Measurements from ENCODE around the gene RUBCN. TPM values are rescaled to one million over a fixed set of nuclear protein-coding genes. Genes with fewer than 3 reads are reported as not detected.
"Not testable (repeated sequence)": the region's sequence is repeated elsewhere in the genome, so short reads cannot be mapped to it uniquely, and the experiment has no call there.

The RUBCN gene
- total RNA-seq, 2 experiments from 2014 or later, result 32.9 to 33.3 TPM

- peak; percentile 35 for DNase-seq
- intact Hi-C loops (cut with micrococcal nuclease); H3K27ac Mint-ChIP-seq; POLR2A ChIA-PET; H3K9me3 Mint-ChIP-seq; H3K36me3 Mint-ChIP-seq; CTCF ChIA-PET; H3K27me3 Mint-ChIP-seq: not testable (repeated sequence)
- Mint-ChIP-seq H3K4me3 (peak overlapping the region; percentile 51), H3K4me1 (ENCODE audit: low read depth) (peaks cover 23% of the 10 kb centered on the region)
Observed at GRCh38 chr3:197654090-197654997, 82.4 kb downstream of the RUBCN start.

GRCh38 chr3:197652860-197653259 is 83.8 kb downstream of the RUBCN start:
- POLR2A ChIA-PET, result not testable (repeated sequence)

GRCh38 chr3:197647649-197648048 is 89.1 kb downstream of the RUBCN start:
- peaks cover 15% of the 10 kb centered on the region for H3K4me1 Mint-ChIP-seq (ENCODE audit: low read depth)
- intact Hi-C loops (cut with micrococcal nuclease); H3K4me3 Mint-ChIP-seq; H3K9me3 Mint-ChIP-seq; H3K27ac Mint-ChIP-seq; POLR2A ChIA-PET; DNase-seq; H3K36me3 Mint-ChIP-seq; CTCF ChIA-PET; H3K27me3 Mint-ChIP-seq: not testable (repeated sequence)

More at GRCh38 chr3:197652860-197653259, 83.8 kb downstream of the RUBCN start:
- peak; percentile 1 for DNase-seq
- H3K36me3 Mint-ChIP-seq; CTCF ChIA-PET; H3K27ac Mint-ChIP-seq; H3K4me3 Mint-ChIP-seq; H3K27me3 Mint-ChIP-seq; H3K9me3 Mint-ChIP-seq; intact Hi-C loops (cut with micrococcal nuclease): not testable (repeated sequence)
- peaks cover 23% of the 10 kb centered on the region for H3K4me1 Mint-ChIP-seq (ENCODE audit: low read depth)

DNA sequence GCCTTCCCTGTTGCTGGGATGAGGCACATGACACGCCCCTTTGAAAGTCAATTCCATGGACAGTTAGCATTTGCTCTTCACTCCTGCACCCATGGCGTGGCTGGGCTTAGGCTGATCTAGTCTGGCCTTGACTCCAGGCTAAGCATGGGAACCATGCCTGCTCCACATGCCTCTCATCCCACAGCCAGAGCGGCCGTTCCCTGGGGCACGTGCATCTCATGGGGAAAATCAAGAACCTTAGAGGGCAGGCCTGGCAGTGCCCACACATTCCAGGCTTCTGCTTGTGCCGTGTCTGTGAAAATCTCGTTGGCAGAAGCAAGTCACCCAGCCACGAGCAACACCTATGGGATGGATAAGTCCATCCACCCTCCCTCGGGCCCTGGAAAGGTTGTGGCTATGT is 89.5 kb downstream of the RUBCN start:
- POLR2A ChIA-PET; H3K4me3 Mint-ChIP-seq; H3K27me3 Mint-ChIP-seq; H3K36me3 Mint-ChIP-seq; H3K27ac Mint-ChIP-seq; H3K9me3 Mint-ChIP-seq; intact Hi-C loops (cut with micrococcal nuclease); CTCF ChIA-PET; DNase-seq: not testable (repeated sequence)
- H3K4me1 Mint-ChIP-seq (ENCODE audit: low read depth), result peaks cover 13% of the 10 kb centered on the region

- intact Hi-C loops (cut with micrococcal nuclease); H3K27ac Mint-ChIP-seq; CTCF ChIA-PET; H3K4me1 Mint-ChIP-seq (ENCODE audit: low read depth); POLR2A ChIA-PET; H3K36me3 Mint-ChIP-seq; H3K9me3 Mint-ChIP-seq; DNase-seq; H3K27me3 Mint-ChIP-seq; H3K4me3 Mint-ChIP-seq: not testable (repeated sequence)
Observed at GRCh38 chr3:197646294-197646693, 90.4 kb downstream of the RUBCN start.

DNA sequence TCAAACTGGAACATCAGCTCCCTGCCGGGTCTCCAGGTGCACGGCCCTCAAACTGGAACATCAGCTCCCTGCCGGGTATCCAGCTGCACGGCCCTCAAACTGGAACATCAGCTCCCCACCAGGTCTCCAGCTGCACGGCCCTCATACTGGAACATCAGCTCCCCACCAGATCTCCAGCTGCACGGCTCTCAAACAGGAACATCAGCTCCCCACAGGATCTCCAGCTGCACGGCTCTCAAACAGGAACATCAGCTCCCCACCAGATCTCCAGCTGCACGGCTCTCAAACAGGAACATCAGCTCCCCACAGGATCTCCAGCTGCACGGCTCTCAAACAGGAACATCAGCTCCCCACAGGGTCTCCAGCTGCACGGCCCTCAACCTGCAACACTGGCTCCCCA is 99.1 kb downstream of the RUBCN start:
- intact Hi-C loops (cut with micrococcal nuclease); H3K4me3 Mint-ChIP-seq; CTCF ChIA-PET; H3K27me3 Mint-ChIP-seq; DNase-seq; H3K36me3 Mint-ChIP-seq; POLR2A ChIA-PET; H3K27ac Mint-ChIP-seq; H3K9me3 Mint-ChIP-seq; H3K4me1 Mint-ChIP-seq (ENCODE audit: low read depth): not testable (repeated sequence)

GRCh38 chr3:197631989-197632388 is 104.7 kb downstream of the RUBCN start:
- H3K36me3 Mint-ChIP-seq; H3K27ac Mint-ChIP-seq; H3K4me1 Mint-ChIP-seq (ENCODE audit: low read depth); H3K27me3 Mint-ChIP-seq; H3K4me3 Mint-ChIP-seq; POLR2A ChIA-PET; H3K9me3 Mint-ChIP-seq: not testable (repeated sequence)
- DNase-seq, result peak; percentile 35
- intact Hi-C loops (cut with micrococcal nuclease), result loop anchor here (1.0 kb wide), 1 partner anchor 33 kb away; no protein-coding TSS in a partner anchor
- CTCF ChIA-PET, result interaction anchor here (0.9 to 2.5 kb wide), 2 partner anchors 15 to 33 kb away, joined by 3 to 25 read pairs; no protein-coding TSS in a partner anchor

DNA sequence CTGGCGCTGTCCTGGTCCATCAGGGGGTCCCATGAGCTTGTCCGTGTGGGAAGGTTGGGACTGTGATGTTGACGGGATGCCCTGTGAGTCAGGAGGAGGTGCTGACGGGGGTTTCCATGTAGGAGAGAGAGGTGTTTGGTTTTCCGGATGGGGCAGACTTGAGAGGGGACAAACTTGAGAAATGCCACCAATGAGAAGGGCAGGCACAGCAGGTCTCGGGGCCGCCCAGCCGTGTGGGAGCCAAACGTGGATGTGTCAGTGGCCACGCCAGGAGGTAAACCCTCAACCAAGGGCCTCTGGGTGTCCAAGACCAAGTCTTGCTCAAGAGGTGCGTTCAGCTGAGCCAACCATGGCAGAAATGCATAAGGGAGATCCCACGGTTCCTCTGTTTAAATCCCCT is 105.9 kb downstream of the RUBCN start:
- H3K4me3 Mint-ChIP-seq; intact Hi-C loops (cut with micrococcal nuclease); POLR2A ChIA-PET; H3K27me3 Mint-ChIP-seq; H3K9me3 Mint-ChIP-seq; H3K27ac Mint-ChIP-seq; DNase-seq; H3K36me3 Mint-ChIP-seq; H3K4me1 Mint-ChIP-seq (ENCODE audit: low read depth): not testable (repeated sequence)
- CTCF ChIA-PET, result interaction anchor here (1.2 kb wide), 1 partner anchor 31 kb away, joined by 3 read pairs; no protein-coding TSS in a partner anchor

DNA sequence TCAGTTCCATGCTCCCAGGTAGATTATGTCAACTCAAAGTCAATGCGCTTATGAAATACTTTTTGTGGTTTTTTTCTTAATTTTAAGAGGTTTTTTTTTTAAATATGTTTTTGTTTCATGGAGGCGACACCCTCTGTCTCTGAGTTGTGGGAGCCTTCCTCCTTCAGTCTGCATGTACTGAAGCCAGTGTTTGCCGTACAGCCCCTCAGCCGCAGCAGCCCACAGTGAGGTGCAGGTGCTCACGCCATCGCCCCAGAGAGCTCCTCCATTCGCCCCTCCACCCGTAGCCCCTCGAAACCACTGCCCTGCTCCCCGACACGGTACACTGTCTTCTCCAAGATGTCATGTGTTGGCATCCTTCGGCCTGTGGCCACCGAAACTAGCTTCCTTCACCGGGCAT is 107.4 kb downstream of the RUBCN start:
- H3K4me1 Mint-ChIP-seq (ENCODE audit: low read depth); POLR2A ChIA-PET; H3K36me3 Mint-ChIP-seq; CTCF ChIA-PET; DNase-seq; H3K27me3 Mint-ChIP-seq; intact Hi-C loops (cut with micrococcal nuclease); H3K27ac Mint-ChIP-seq; H3K9me3 Mint-ChIP-seq: not testable (repeated sequence)
- H3K4me3 Mint-ChIP-seq, result peak overlapping the region; percentile 20

DNA sequence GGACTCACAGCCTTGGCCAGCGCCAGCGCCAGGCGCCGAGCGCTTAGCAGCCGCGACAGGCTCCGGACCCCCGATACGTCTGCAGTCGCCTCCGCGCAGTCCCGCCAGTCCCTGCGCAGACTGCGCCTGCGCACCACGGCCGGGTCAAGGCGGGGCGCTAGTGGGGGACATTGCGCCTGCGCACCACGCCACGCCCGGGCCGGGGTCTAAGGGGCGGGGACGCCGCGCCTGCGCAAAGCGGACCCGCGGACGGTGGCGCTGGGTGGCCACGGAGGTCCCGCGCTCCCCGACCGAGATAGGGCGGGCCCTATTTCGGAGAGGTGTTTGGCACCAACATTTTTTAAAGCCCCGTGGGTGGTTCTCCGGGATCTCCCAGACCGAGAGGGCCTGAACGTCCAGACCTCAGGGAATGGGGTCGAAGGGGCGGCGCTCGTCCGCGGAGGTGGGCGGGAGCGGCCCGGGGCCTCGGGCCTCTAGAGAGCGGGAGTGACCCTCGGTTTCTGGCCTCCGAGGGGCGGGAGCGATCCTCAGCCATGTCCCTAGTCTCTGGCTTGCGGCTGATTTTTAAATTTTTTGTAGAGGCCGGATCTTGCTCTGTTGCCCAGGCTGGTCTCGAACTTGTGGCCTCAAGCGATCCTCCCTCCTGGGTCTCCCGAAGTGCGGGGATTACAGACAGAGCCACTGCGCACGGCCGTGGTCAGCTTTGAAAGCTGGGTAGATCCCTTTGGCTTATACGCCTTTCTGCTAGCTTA is 108.8 kb downstream of the RUBCN start:
- Mint-ChIP-seq H3K27ac (peak overlapping the region; percentile 42), H3K4me3 (peak overlapping the region; percentile 78)
- H3K9me3 Mint-ChIP-seq; CTCF ChIA-PET; H3K36me3 Mint-ChIP-seq; H3K4me1 Mint-ChIP-seq (ENCODE audit: low read depth); POLR2A ChIA-PET; H3K27me3 Mint-ChIP-seq; intact Hi-C loops (cut with micrococcal nuclease): not testable (repeated sequence)
- peak; percentile 93 for DNase-seq

- H3K4me1 Mint-ChIP-seq (ENCODE audit: low read depth); POLR2A ChIA-PET; CTCF ChIA-PET; intact Hi-C loops (cut with micrococcal nuclease); H3K36me3 Mint-ChIP-seq; H3K27me3 Mint-ChIP-seq; H3K9me3 Mint-ChIP-seq: not testable (repeated sequence)
- DNase-seq, result peak; percentile 17
- H3K4me3 Mint-ChIP-seq, result peak overlapping the region; percentile 79
- peak overlapping the region; percentile 38 for H3K27ac Mint-ChIP-seq
Observed at GRCh38 chr3:197627158-197627771, 109.4 kb downstream of the RUBCN start.

DNA sequence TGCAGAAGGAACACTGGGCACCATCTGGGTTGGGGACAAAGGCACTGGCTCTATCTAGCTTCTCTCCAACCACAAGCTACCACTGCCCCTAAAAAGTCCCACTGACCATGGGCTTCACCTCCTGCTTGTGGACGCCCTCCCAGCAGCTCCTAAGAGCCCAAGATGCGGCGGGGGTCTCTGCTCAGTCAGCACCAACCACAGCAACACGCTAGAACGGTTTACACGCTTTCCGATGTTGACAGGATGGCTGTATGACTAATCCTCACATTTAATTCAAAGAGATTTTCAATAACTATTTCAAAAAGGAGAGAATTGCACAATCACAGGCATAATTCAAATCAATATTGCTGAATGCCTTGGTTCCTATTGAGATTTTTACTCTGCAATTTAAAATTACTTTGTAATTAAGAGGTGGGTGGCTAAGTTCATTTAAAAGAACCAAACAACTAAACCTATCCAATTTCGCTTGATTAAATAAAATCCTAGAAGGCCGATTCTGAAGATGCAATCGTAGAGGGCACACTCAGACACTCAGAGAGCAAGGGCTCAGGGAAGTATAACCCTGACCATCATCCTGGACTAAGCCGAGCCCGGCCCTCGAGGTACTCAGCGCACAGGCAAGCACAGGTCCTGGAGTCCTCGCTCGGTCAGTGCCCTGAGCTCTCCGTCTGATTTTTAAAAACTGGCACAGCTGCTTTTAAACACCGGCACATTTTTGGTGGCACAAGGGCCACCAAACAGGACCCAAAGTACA is 110.1 kb downstream of the RUBCN start:
- CTCF ChIA-PET; POLR2A ChIA-PET; H3K4me1 Mint-ChIP-seq (ENCODE audit: low read depth); intact Hi-C loops (cut with micrococcal nuclease); H3K36me3 Mint-ChIP-seq; H3K9me3 Mint-ChIP-seq; DNase-seq; H3K27me3 Mint-ChIP-seq: not testable (repeated sequence)
- Mint-ChIP-seq H3K4me3 (peak overlapping the region; percentile 79), H3K27ac (peak overlapping the region; percentile 28)
